Measurements from ENCODE around the gene CLPSL2.

Gene CLPSL2

GRCh38 chr6:35746516-35746915 is 29.9 kb upstream of the CLPSL2 start:
- TF ChIP-seq USF1 (IDR thresholded peaks at IDR 0.05) (no peak), CREB1 (IDR thresholded peaks at IDR 0.05; ENCODE audit: low read depth) (no peak), REST (IDR thresholded peaks at IDR 0.05; ENCODE audit: low read depth) (no peak), ZBTB7A (IDR thresholded peaks at IDR 0.05; ENCODE audit: low read depth) (no peak), NFIC (IDR thresholded peaks at IDR 0.05) (no peak), EGR1 (IDR thresholded peaks at IDR 0.05) (no peak), TEAD4 (IDR thresholded peaks at IDR 0.05) (no peak), MAX (IDR thresholded peaks at IDR 0.05) (no peak), TCF12 (IDR thresholded peaks at IDR 0.05; ENCODE audit: low read depth) (no peak), YY1 (IDR thresholded peaks at IDR 0.05; ENCODE audit: low read depth) (no peak), TAF1 (IDR thresholded peaks at IDR 0.05; ENCODE audit: low read depth) (no peak), FOXM1 (IDR thresholded peaks at IDR 0.05; ENCODE audit: borderline replicate concordance, low read depth) (no peak), RAD21 (IDR thresholded peaks at IDR 0.05; ENCODE audit: low read depth) (no peak), EP300 (IDR thresholded peaks at IDR 0.05; ENCODE audit: borderline replicate concordance) (no peak), CEBPB (IDR thresholded peaks at IDR 0.05) (no peak)

- TF ChIP-seq NFIC (IDR thresholded peaks at IDR 0.05), result no peak
- TF ChIP-seq EGR1 (IDR thresholded peaks at IDR 0.05), result no peak
- TF ChIP-seq CREB1 (IDR thresholded peaks at IDR 0.05; ENCODE audit: low read depth), result no peak
- no peak for TF ChIP-seq TCF12 (IDR thresholded peaks at IDR 0.05; ENCODE audit: low read depth)
- TF ChIP-seq EP300 (IDR thresholded peaks at IDR 0.05; ENCODE audit: borderline replicate concordance), result no peak
- TF ChIP-seq TAF1 (IDR thresholded peaks at IDR 0.05; ENCODE audit: low read depth), result no peak
Observed at GRCh38 chr6:35747877-35748276, 28.5 kb upstream of the CLPSL2 start.

- no peak for TF ChIP-seq TAF1 (IDR thresholded peaks at IDR 0.05; ENCODE audit: low read depth)
- TF ChIP-seq RAD21 (IDR thresholded peaks at IDR 0.05; ENCODE audit: low read depth), result no peak
- no peak for TF ChIP-seq CREB1 (IDR thresholded peaks at IDR 0.05; ENCODE audit: low read depth)
- TF ChIP-seq ZBTB7A (IDR thresholded peaks at IDR 0.05; ENCODE audit: low read depth), result no peak
- TF ChIP-seq FOXM1 (IDR thresholded peaks at IDR 0.05; ENCODE audit: borderline replicate concordance, low read depth), result no peak
- no peak for TF ChIP-seq CEBPB (IDR thresholded peaks at IDR 0.05)
- no peak for TF ChIP-seq YY1 (IDR thresholded peaks at IDR 0.05; ENCODE audit: low read depth)
- no peak for TF ChIP-seq NFIC (IDR thresholded peaks at IDR 0.05)
- TF ChIP-seq REST (IDR thresholded peaks at IDR 0.05; ENCODE audit: low read depth), result no peak
- TF ChIP-seq TCF12 (IDR thresholded peaks at IDR 0.05; ENCODE audit: low read depth), result no peak
- TF ChIP-seq TEAD4 (IDR thresholded peaks at IDR 0.05), result no peak
- no peak for TF ChIP-seq EGR1 (IDR thresholded peaks at IDR 0.05)
- no peak for TF ChIP-seq USF1 (IDR thresholded peaks at IDR 0.05)
- no peak for TF ChIP-seq EP300 (IDR thresholded peaks at IDR 0.05; ENCODE audit: borderline replicate concordance)
- no peak for TF ChIP-seq MAX (IDR thresholded peaks at IDR 0.05)
Observed at GRCh38 chr6:35750557-35750956, 25.8 kb upstream of the CLPSL2 start.

GRCh38 chr6:35751594-35751993 is 24.8 kb upstream of the CLPSL2 start:
- no peak for TF ChIP-seq YY1 (IDR thresholded peaks at IDR 0.05; ENCODE audit: low read depth)
- TF ChIP-seq USF1 (IDR thresholded peaks at IDR 0.05), result no peak
- TF ChIP-seq TEAD4 (IDR thresholded peaks at IDR 0.05), result no peak
- no peak for TF ChIP-seq MAX (IDR thresholded peaks at IDR 0.05)
- no peak for TF ChIP-seq FOXM1 (IDR thresholded peaks at IDR 0.05; ENCODE audit: borderline replicate concordance, low read depth)
- no peak for TF ChIP-seq TAF1 (IDR thresholded peaks at IDR 0.05; ENCODE audit: low read depth)

- TF ChIP-seq MAX (IDR thresholded peaks at IDR 0.05) (no peak), USF1 (IDR thresholded peaks at IDR 0.05) (no peak), TAF1 (IDR thresholded peaks at IDR 0.05; ENCODE audit: low read depth) (no peak), YY1 (IDR thresholded peaks at IDR 0.05; ENCODE audit: low read depth) (no peak), ZBTB7A (IDR thresholded peaks at IDR 0.05; ENCODE audit: low read depth) (no peak), FOXM1 (IDR thresholded peaks at IDR 0.05; ENCODE audit: borderline replicate concordance, low read depth) (no peak), CREB1 (IDR thresholded peaks at IDR 0.05; ENCODE audit: low read depth) (no peak), TCF12 (IDR thresholded peaks at IDR 0.05; ENCODE audit: low read depth) (no peak), REST (IDR thresholded peaks at IDR 0.05; ENCODE audit: low read depth) (no peak)
Observed at GRCh38 chr6:35752330-35752729, 24.1 kb upstream of the CLPSL2 start.

Data from Ishikawa (cell line).